Hepatocyte (in vitro differentiated cells): ENCODE measurements around the gene WDR72. TPM values are rescaled to one million over a fixed set of nuclear protein-coding genes. Genes with fewer than 3 reads are reported as not detected.

Experiments
- DNase-seq: peaks from one replicate; pipeline ENCODE4 v3.0.0-alpha.2; 2016; ENCODE audit warnings: low spot score
- H2AFZ ChIP-seq: fragments of 200-600 bp; sonication (generic); 2 replicates; pipeline ENCODE4 v1.6.0; 2016; ENCODE audit warnings: antibody characterized with exemption, mild to moderate bottlenecking
- H3K27ac ChIP-seq: fragments of 200-600 bp; sonication (generic); 2 replicates; pipeline ENCODE4 v1.5.1; 2016; ENCODE audit warnings: mild to moderate bottlenecking
- H3K27me3 ChIP-seq: fragments of 200-600 bp; sonication (generic); 2 replicates; pipeline ENCODE4 v1.6.1; 2016
- H3K36me3 ChIP-seq: fragments of 200-600 bp; sonication (generic); replicated peaks from 2 replicates; pipeline ENCODE4 v1.5.1; 2016; ENCODE audit warnings: low read depth; ENCODE audit not compliant: insufficient read depth
- H3K4me1 ChIP-seq: fragments of 200-600 bp; sonication (generic); 2 replicates; pipeline ENCODE4 v1.5.1; 2016; ENCODE audit warnings: mild to moderate bottlenecking, moderate library complexity; ENCODE audit not compliant: insufficient read depth
- H3K4me2 ChIP-seq: fragments of 200-600 bp; sonication (generic); 2 replicates; pipeline ENCODE4 v1.6.0; 2016
- H3K4me3 ChIP-seq: fragments of 200-600 bp; sonication (generic); 2 replicates; pipeline ENCODE4 v1.5.1; 2016; ENCODE audit warnings: mild to moderate bottlenecking
- H3K79me2 ChIP-seq: fragments of 200-600 bp; sonication (generic); 2 replicates; pipeline ENCODE4 v1.6.0; 2017; ENCODE audit warnings: mild to moderate bottlenecking
- H3K9me2 ChIP-seq: fragments of 200-600 bp; sonication (generic); replicated peaks from 2 replicates; pipeline ENCODE4 v1.6.0; 2017; ENCODE audit warnings: mild to moderate bottlenecking; ENCODE audit not compliant: insufficient read depth
- H3K9me3 ChIP-seq: fragments of 200-600 bp; sonication (generic); 2 replicates; pipeline ENCODE4 v1.5.1; 2016; ENCODE audit warnings: low read depth, mild to moderate bottlenecking
- H4K20me1 ChIP-seq: fragments of 200-600 bp; sonication (generic); 2 replicates; pipeline ENCODE4 v1.6.0; 2016; ENCODE audit warnings: mild to moderate bottlenecking; ENCODE audit not compliant: insufficient read depth, poor library complexity, severe bottlenecking
- CTCF ChIP-seq: fragments of 200-600 bp; sonication (generic); IDR thresholded peaks from 2 replicates; pipeline ENCODE4 v1.5.1; 2016; ENCODE audit warnings: antibody characterized with exemption, mild to moderate bottlenecking; ENCODE audit not compliant: poor library complexity
- EZH2 ChIP-seq: fragments of 200-600 bp; sonication (generic); IDR thresholded peaks from 2 replicates; pipeline ENCODE4 v1.6.1; 2016; ENCODE audit warnings: antibody characterized with exemption, mild to moderate bottlenecking, borderline replicate concordance
- EZH2phosphoT487 ChIP-seq: fragments of 200-600 bp; sonication (generic); IDR thresholded peaks from one replicate; pipeline ENCODE4 v1.6.1; 2018; ENCODE audit warnings: antibody characterized with exemption, mild to moderate bottlenecking, low read depth, moderate library complexity; ENCODE audit not compliant: unreplicated experiment, severe bottlenecking
- WGBS: methylation state at CpG from one replicate; pipeline ENCODE4 v1.1.6; 2016; ENCODE audit warnings: low lambda C conversion rate; ENCODE audit errors: missing lambda C conversion rate; 5-methylcytosine and 5-hydroxymethylcytosine counted together
- polyA plus RNA-seq: library from polyadenylated mRNA; unstranded; fragments of >200 nt; fragmentation: Nextera tagmentation; extraction: Ambion mirVana; gene quantifications from 2 replicates; pipeline ENCODE4 v1.2.1, GENCODE V29; 2016
- total RNA-seq: library from RNA; depleted of rRNA; stranded (reverse); fragments of >200 nt; gene quantifications from 2 replicates; pipeline ENCODE4 v1.2.3, GENCODE V29; 2014

Gene WDR72
- total and polyA plus RNA-seq, 2 experiments from 2014 or later: 3.5 to 6.4 TPM

- Histone ChIP-seq H3K4me2 (no peak overlapping the region), H4K20me1 (no peaks in the 10 kb centered on the region), H3K4me1 (no peaks in the 10 kb centered on the region), H3K27ac (no peak overlapping the region), H3K27me3 (no peaks in the 10 kb centered on the region), H3K9me2 (no peaks in the 10 kb centered on the region), H2AFZ (no peak overlapping the region), H3K9me3 (no peaks in the 10 kb centered on the region), H3K79me2 (no peaks in the 10 kb centered on the region), H3K36me3 (no peaks in the 10 kb centered on the region), H3K4me3 (no peak overlapping the region)
- 56% methylated on average over 6 of the region's 6 CpGs for WGBS
- DNase-seq: no peak
- TF ChIP-seq EZH2phosphoT487 (no peak), EZH2 (no peak), CTCF (no peak)
Observed at GRCh38 chr15:53536479-53537120, 222.9 kb downstream of the WDR72 start.

- no peaks in the 10 kb centered on the region for H3K9me3 ChIP-seq
- 90% methylated on average over 4 of the region's 4 CpGs for WGBS
- no peak overlapping the region for H2AFZ ChIP-seq
- no peaks in the 10 kb centered on the region for H3K79me2 ChIP-seq
- H3K4me2 ChIP-seq: no peak overlapping the region
- DNase-seq: no peak
- H3K27me3 ChIP-seq: no peaks in the 10 kb centered on the region
- no peaks in the 10 kb centered on the region for H3K36me3 ChIP-seq
- H3K9me2 ChIP-seq: no peaks in the 10 kb centered on the region
- TF ChIP-seq EZH2 (no peak), EZH2phosphoT487 (no peak), CTCF (no peak)
- no peaks in the 10 kb centered on the region for H4K20me1 ChIP-seq
- no peak overlapping the region for H3K4me3 ChIP-seq
- H3K4me1 ChIP-seq: no peaks in the 10 kb centered on the region
- no peak overlapping the region for H3K27ac ChIP-seq
Observed at GRCh38 chr15:53535886-53536285, 223.6 kb downstream of the WDR72 start.

GRCh38 chr15:53534105-53534839, 225.2 kb downstream of the WDR72 start:
- H3K4me2 ChIP-seq: no peak overlapping the region
- H3K27me3 ChIP-seq: no peaks in the 10 kb centered on the region
- H2AFZ ChIP-seq: no peak overlapping the region
- no peaks in the 10 kb centered on the region for H3K9me3 ChIP-seq
- H3K4me3 ChIP-seq: no peak overlapping the region
- H3K79me2 ChIP-seq: no peaks in the 10 kb centered on the region
- TF ChIP-seq EZH2 (no peak), CTCF (no peak), EZH2phosphoT487 (no peak)
- DNase-seq: no peak
- WGBS: 96% methylated on average over 2 of the region's 2 CpGs
- no peaks in the 10 kb centered on the region for H3K4me1 ChIP-seq
- no peaks in the 10 kb centered on the region for H4K20me1 ChIP-seq
- no peaks in the 10 kb centered on the region for H3K36me3 ChIP-seq
- H3K9me2 ChIP-seq: no peaks in the 10 kb centered on the region
- H3K27ac ChIP-seq: no peak overlapping the region
